Tibial nerve (tissue), 4 donors: Measurements from ENCODE around the gene CYBB.

ENCODE experiments used
- CTCF ChIP-seq, 5 experiments: fragments of 200-600 bp in 3 of 5; fragments of 450-650 bp in 2 of 5; sonication (generic) in 3 of 5; IDR thresholded peaks; one replicate each; pipeline ENCODE4 v1.5.1; 2016 to 2019; ENCODE audit warnings: antibody characterized with exemption in 5 of 5, mild to moderate bottlenecking in 3 of 5, moderate library complexity in 2 of 5
- EP300 ChIP-seq, 2 donors: sonication (generic); formaldehyde crosslinking; IDR thresholded peaks; one replicate each; pipeline ENCODE4 v1.6.1; 2017; ENCODE audit warnings: antibody characterized with exemption in 2 of 2, mild to moderate bottlenecking in 1 of 2
- POLR2A ChIP-seq, 2 donors: fragments of 450-650 bp; IDR thresholded peaks; one replicate each; pipeline ENCODE4 v1.6.1; 2017; ENCODE audit warnings: antibody characterized with exemption in 2 of 2, mild to moderate bottlenecking in 2 of 2, moderate library complexity in 2 of 2

- TF ChIP-seq CTCF (IDR thresholded peaks at IDR 0.05) = peak; percentile 59 to 76 (median 66)
- no peak for TF ChIP-seq POLR2A (IDR thresholded peaks at IDR 0.05)
- TF ChIP-seq EP300 (IDR thresholded peaks at IDR 0.05) = no peak
Measured at GRCh38 chrX:37745354-37745753, 34.5 kb upstream of the CYBB start.
